H1 (cell line): ENCODE measurements around the gene ANKS1B. TPM values are rescaled to one million over a fixed set of nuclear protein-coding genes. Genes with fewer than 3 reads are reported as not detected.

Experiments used
- CTCF ChIA-PET: fragments of 300-600 bp; sonication (Branson Sonifier 250); formaldehyde crosslinking; loops from one replicate; lab custom pipeline; 2021; ENCODE audit not compliant: partially characterized antibody; lab: Charles Lee
- POLR2A ChIA-PET: fragments of 300-600 bp; sonication (Branson Sonifier 250); formaldehyde crosslinking; loops from one replicate; lab custom pipeline; 2021; ENCODE audit warnings: inconsistent platforms; ENCODE audit not compliant: partially characterized antibody; lab: Charles Lee
- DNase-seq, 2 experiments: peaks; one replicate each; pipeline versions ENCODE4 v3.0.0 to v3.0.0-alpha.2; 2010 to 2022; ENCODE audit warnings: low spot score in 2 of 2, low read depth in 1 of 2, mixed read lengths in 1 of 2
- FAIRE-seq: peaks from 2 replicates; lab custom pipeline; 2011; peaks lifted over from hg19 to GRCh38; lab: Jason Lieb, UNC
- H2AFZ ChIP-seq: 2 replicates; pipeline ENCODE4 v1.8.1; 2012; ENCODE audit warnings: low read length, inconsistent platforms
- H2AK5ac ChIP-seq: 2 replicates; pipeline ENCODE4 v1.6.1; 2013; ENCODE audit warnings: low read depth, low read length
- H2BK120ac ChIP-seq: replicated peaks from 2 replicates; pipeline ENCODE3; 2013; ENCODE audit warnings: low read depth, low read length, inconsistent platforms
- H2BK12ac ChIP-seq: 2 replicates; pipeline ENCODE4 v1.6.1; 2013; ENCODE audit warnings: low read depth, low read length
- H2BK15ac ChIP-seq: 2 replicates; pipeline ENCODE4 v1.6.1; 2013; ENCODE audit warnings: low read length
- H2BK20ac ChIP-seq: 2 replicates; pipeline ENCODE4 v1.6.1; 2013; ENCODE audit warnings: low read length
- H2BK5ac ChIP-seq: 2 replicates; pipeline ENCODE4 v1.6.1; 2013; ENCODE audit warnings: low read depth, low read length
- H3K14ac ChIP-seq: 2 replicates; pipeline ENCODE4 v1.6.1; 2013; ENCODE audit warnings: inconsistent platforms; ENCODE audit not compliant: insufficient read length
- H3K18ac ChIP-seq: 2 replicates; pipeline ENCODE4 v1.6.1; 2013; ENCODE audit warnings: low read length; ENCODE audit errors: extremely low read depth
- H3K23ac ChIP-seq: 2 replicates; pipeline ENCODE4 v1.6.1; 2013; ENCODE audit warnings: inconsistent platforms; ENCODE audit not compliant: insufficient read length
- H3K23me2 ChIP-seq: 2 replicates; pipeline ENCODE4 v1.6.1; 2013; ENCODE audit warnings: low read depth, low read length
- H3K27ac ChIP-seq: 2 replicates; pipeline ENCODE4 v1.6.1; 2011; ENCODE audit warnings: low read depth, low read length, inconsistent platforms
- H3K27me3 ChIP-seq, 4 experiments: replicated peaks in 1 of 4; 1 replicate in 1 of 4; 2 replicates in 3 of 4; pipeline versions ENCODE4 v1.6.1 to v1.8.1; 2011 to 2013; ENCODE audit warnings: low read length in 3 of 4, mild to moderate bottlenecking in 3 of 4, inconsistent platforms in 2 of 4, mixed read lengths in 2 of 4, moderate library complexity in 1 of 4; ENCODE audit not compliant: control insufficient read depth in 3 of 4, insufficient read depth in 3 of 4; ENCODE audit errors: extremely low read depth in 1 of 4
- H3K36me3 ChIP-seq, 4 experiments: 2 replicates each; pipeline versions ENCODE4 v1.6.1 to v1.8.1; 2011 to 2013; ENCODE audit warnings: mild to moderate bottlenecking in 4 of 4, low read length in 3 of 4, moderate library complexity in 2 of 4, control low read depth in 1 of 4, inconsistent platforms in 1 of 4; ENCODE audit not compliant: insufficient read depth in 4 of 4, control insufficient read depth in 2 of 4
- H3K4ac ChIP-seq: replicated peaks from 2 replicates; pipeline ENCODE3; 2013; ENCODE audit warnings: low read length, low read depth, mixed read lengths, inconsistent platforms; ENCODE audit not compliant: insufficient read length
- H3K4me1 ChIP-seq, 4 experiments: replicated peaks in 1 of 4; 1 replicate in 1 of 4; 2 replicates in 3 of 4; pipeline versions ENCODE4 v1.6.1 to v1.8.1; 2011 to 2013; ENCODE audit warnings: low read length in 3 of 4, inconsistent platforms in 2 of 4, mixed read lengths in 1 of 4; ENCODE audit not compliant: insufficient read depth in 4 of 4, control insufficient read depth in 3 of 4
- H3K4me2 ChIP-seq, 2 experiments: 2 replicates each; pipeline versions ENCODE4 v1.6.1 to v1.8.1; 2011 to 2013; ENCODE audit warnings: low read depth in 2 of 2, low read length in 2 of 2, control low read depth in 1 of 2, inconsistent platforms in 1 of 2, mild to moderate bottlenecking in 1 of 2; ENCODE audit not compliant: insufficient read depth in 1 of 2
- H3K4me3 ChIP-seq, 4 experiments: fragments of 200-600, 300-600 bp in 1 of 4; sonication (generic), shearing (Covaris generic), sonication (Bioruptor Twin) in 1 of 4; 2 replicates each; pipeline versions ENCODE4 v1.5.1 to v1.8.1; 2011 to 2016; ENCODE audit warnings: low read length in 4 of 4, low read depth in 3 of 4, control low read depth in 2 of 4, inconsistent platforms in 2 of 4, mild to moderate bottlenecking in 2 of 4, mixed read lengths in 1 of 4, moderate library complexity in 1 of 4; ENCODE audit not compliant: insufficient read depth in 2 of 4; ENCODE audit errors: extremely low read depth in 1 of 4
- H3K56ac ChIP-seq: replicated peaks from 2 replicates; pipeline ENCODE3; 2013; ENCODE audit warnings: low read depth, mild to moderate bottlenecking, mixed read lengths, low read length, inconsistent platforms; ENCODE audit not compliant: insufficient read length
- H3K79me1 ChIP-seq: 2 replicates; pipeline ENCODE4 v1.6.1; 2013; ENCODE audit warnings: low read depth, low read length, control low read depth
- H3K79me2 ChIP-seq, 2 experiments: 2 replicates each; pipeline versions ENCODE4 v1.6.1 to v1.8.1; 2012 to 2013; ENCODE audit warnings: low read length in 2 of 2, mild to moderate bottlenecking in 2 of 2, inconsistent platforms in 1 of 2; ENCODE audit not compliant: insufficient read depth in 2 of 2, control insufficient read depth in 1 of 2
- H3K9ac ChIP-seq, 4 experiments: replicated peaks in 1 of 4; 1 replicate in 1 of 4; 2 replicates in 3 of 4; pipeline versions ENCODE4 v1.6.1 to v1.8.1; 2011 to 2013; ENCODE audit warnings: low read depth in 3 of 4, low read length in 3 of 4, control low read depth in 2 of 4, mild to moderate bottlenecking in 2 of 4, moderate library complexity in 2 of 4, inconsistent platforms in 1 of 4; ENCODE audit errors: extremely low read depth in 1 of 4
- H3K9me3 ChIP-seq, 2 experiments: 2 replicates each; pipeline versions ENCODE4 v1.6.1 to v1.8.1; 2012 to 2013; ENCODE audit warnings: mild to moderate bottlenecking in 2 of 2, moderate library complexity in 2 of 2, control low read depth in 1 of 2, inconsistent platforms in 1 of 2, low read depth in 1 of 2, low read length in 1 of 2, mixed read lengths in 1 of 2; ENCODE audit not compliant: insufficient read depth in 2 of 2
- H4K20me1 ChIP-seq, 2 experiments: replicated peaks in 1 of 2; 2 replicates each; pipeline versions ENCODE3 to v1.8.1; 2011 to 2013; ENCODE audit warnings: inconsistent platforms in 2 of 2, low read length in 2 of 2, mild to moderate bottlenecking in 1 of 2; ENCODE audit not compliant: insufficient read depth in 2 of 2, control insufficient read depth in 1 of 2
- H4K5ac ChIP-seq: 2 replicates; pipeline ENCODE4 v1.6.1; 2013; ENCODE audit warnings: low read length, low read depth, mixed read lengths, inconsistent platforms; ENCODE audit not compliant: insufficient read length
- H4K8ac ChIP-seq: 2 replicates; pipeline ENCODE4 v1.8.0; 2013; ENCODE audit warnings: mild to moderate bottlenecking, moderate library complexity, low read length, inconsistent platforms; ENCODE audit not compliant: insufficient read depth; ENCODE audit errors: extremely low read depth
- H4K91ac ChIP-seq: replicated peaks from 2 replicates; pipeline ENCODE3; 2013; ENCODE audit warnings: low read length, mixed read lengths, inconsistent platforms; ENCODE audit not compliant: insufficient read length
- EP300 ChIP-seq, 2 experiments: IDR thresholded peaks; 1 replicate in 1 of 2; 2 replicates in 1 of 2; pipeline ENCODE4 v1.6.1; 2011 to 2012; ENCODE audit warnings: low read depth in 2 of 2, low read length in 2 of 2, mild to moderate bottlenecking in 2 of 2, borderline replicate concordance in 1 of 2, inconsistent platforms in 1 of 2, moderate library complexity in 1 of 2
- HDAC6 ChIP-seq: IDR thresholded peaks from one replicate; pipeline ENCODE4 v1.7.1; 2012; ENCODE audit warnings: low read depth, mild to moderate bottlenecking, inconsistent platforms, low read length, moderate library complexity
- KDM5A ChIP-seq: fragments of 200-600 bp; IDR thresholded peaks from 2 replicates; pipeline ENCODE4 v1.7.1; 2012; ENCODE audit warnings: mild to moderate bottlenecking, low read length, inconsistent platforms, mixed read lengths
- SIX5 ChIP-seq: IDR thresholded peaks from 2 replicates; pipeline ENCODE4 v1.6.1; 2011; ENCODE audit warnings: mild to moderate bottlenecking, low read depth, low read length
- SRF ChIP-seq: IDR thresholded peaks from 2 replicates; pipeline ENCODE4 v1.6.1; 2011; ENCODE audit warnings: mild to moderate bottlenecking, low read depth, low read length, moderate library complexity
- polyA plus RNA-seq, 7 experiments: library from polyadenylated mRNA; depleted of rRNA in 3 of 7; stranded (reverse) in 5 of 7; unstranded in 2 of 7; fragments of >200 nt in 5 of 7; fragments of 200-250 nt in 2 of 7; gene quantifications; 1 replicate in 5 of 7; 2 replicates in 1 of 7; 4 replicates in 1 of 7; pipeline versions ENCODE4 v1.2.1 to v1.2.3, GENCODE V29; 2011 to 2013; ENCODE audit warnings: missing spikeins in 2 of 7, mixed read lengths in 2 of 7
- total RNA-seq: library from RNA; stranded (reverse); fragmentation: NEBNext Ultra II Directional; extraction: Animal tissue kit (Norgen Biotek cat#: 25700); gene quantifications from 2 replicates; pipeline ENCODE4 v1.2.1, GENCODE V29; 2021
- TF ChIP-seq, protein P1 (sequence below), 3 experiments: IDR thresholded peaks; 1 replicate in 2 of 3; 2 replicates in 1 of 3; pipeline versions ENCODE4 v1.5.1 to v1.6.1; 2011; ENCODE audit warnings: low read length in 3 of 3, mild to moderate bottlenecking in 3 of 3, inconsistent platforms in 2 of 3, low read depth in 1 of 3, moderate library complexity in 1 of 3; ENCODE audit not compliant: insufficient read depth in 1 of 3; ENCODE audit errors: control extremely low read depth in 1 of 3
- TF ChIP-seq, protein P2 (sequence below): IDR thresholded peaks from 2 replicates; pipeline ENCODE4 v1.6.1; 2011; ENCODE audit warnings: low read depth, mild to moderate bottlenecking, low read length; ENCODE audit not compliant: insufficient read depth

ANKS1B gene
- total and polyA plus RNA-seq, 2 of the 8 experiments (the other 6 are each of a cell fraction or from before 2014, with no cell fraction given): 2.7 to 6.1 TPM

DNA sequence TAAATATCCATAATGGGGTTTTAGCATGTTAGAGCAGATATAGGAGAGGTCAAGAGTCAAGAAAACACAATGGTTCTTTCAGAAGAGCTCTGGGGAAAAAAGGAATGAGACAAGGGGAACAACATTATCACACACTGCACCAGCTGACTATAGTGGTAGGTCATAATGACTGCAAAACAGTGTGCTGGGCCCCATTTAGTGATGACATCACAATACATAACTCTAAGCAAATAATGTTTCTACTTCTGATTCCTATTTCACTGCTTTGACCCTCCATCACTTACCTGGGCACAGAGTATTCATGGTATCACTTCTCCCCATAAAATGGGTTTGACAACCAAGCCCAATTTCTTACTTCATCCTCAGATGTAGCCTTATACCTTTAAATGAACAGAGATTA is 275.1 kb downstream of the ANKS1B start:
- no peaks in the 10 kb centered on the region for H3K4me1 ChIP-seq
- H3K23me2 ChIP-seq: no peaks in the 10 kb centered on the region
- H3K79me2 ChIP-seq: no peaks in the 10 kb centered on the region
- no peak overlapping the region for H3K4me3 ChIP-seq
- no peak for DNase-seq
- H3K18ac ChIP-seq: no peak overlapping the region
- H4K5ac ChIP-seq: no peak overlapping the region
- POLR2A ChIA-PET: no interaction called here
- H3K4me2 ChIP-seq: no peak overlapping the region
- H4K20me1 ChIP-seq: no peaks in the 10 kb centered on the region
- no peak overlapping the region for H4K91ac ChIP-seq
- no peak overlapping the region for H3K9ac ChIP-seq
- H3K27ac ChIP-seq: no peak overlapping the region
- no peak overlapping the region for H4K8ac ChIP-seq
- no peak overlapping the region for H3K56ac ChIP-seq
- no peak overlapping the region for H3K23ac ChIP-seq
- no peak overlapping the region for H2BK120ac ChIP-seq
- CTCF ChIA-PET: no interaction called here
- no peaks in the 10 kb centered on the region for H3K79me1 ChIP-seq
- no peak overlapping the region for H3K14ac ChIP-seq
- no peak for TF ChIP-seq SIX5
- TF ChIP-seq, protein P1, sequence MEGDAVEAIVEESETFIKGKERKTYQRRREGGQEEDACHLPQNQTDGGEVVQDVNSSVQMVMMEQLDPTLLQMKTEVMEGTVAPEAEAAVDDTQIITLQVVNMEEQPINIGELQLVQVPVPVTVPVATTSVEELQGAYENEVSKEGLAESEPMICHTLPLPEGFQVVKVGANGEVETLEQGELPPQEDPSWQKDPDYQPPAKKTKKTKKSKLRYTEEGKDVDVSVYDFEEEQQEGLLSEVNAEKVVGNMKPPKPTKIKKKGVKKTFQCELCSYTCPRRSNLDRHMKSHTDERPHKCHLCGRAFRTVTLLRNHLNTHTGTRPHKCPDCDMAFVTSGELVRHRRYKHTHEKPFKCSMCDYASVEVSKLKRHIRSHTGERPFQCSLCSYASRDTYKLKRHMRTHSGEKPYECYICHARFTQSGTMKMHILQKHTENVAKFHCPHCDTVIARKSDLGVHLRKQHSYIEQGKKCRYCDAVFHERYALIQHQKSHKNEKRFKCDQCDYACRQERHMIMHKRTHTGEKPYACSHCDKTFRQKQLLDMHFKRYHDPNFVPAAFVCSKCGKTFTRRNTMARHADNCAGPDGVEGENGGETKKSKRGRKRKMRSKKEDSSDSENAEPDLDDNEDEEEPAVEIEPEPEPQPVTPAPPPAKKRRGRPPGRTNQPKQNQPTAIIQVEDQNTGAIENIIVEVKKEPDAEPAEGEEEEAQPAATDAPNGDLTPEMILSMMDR (IDR thresholded peaks at IDR 0.05; ENCODE audit: control extremely low read depth in 1 of 3, insufficient read depth in 1 of 3, low read depth in 1 of 3, low read length in 3 of 3): no peak
- no peak for TF ChIP-seq HDAC6
- no peak for TF ChIP-seq KDM5A
- TF ChIP-seq, protein P2, sequence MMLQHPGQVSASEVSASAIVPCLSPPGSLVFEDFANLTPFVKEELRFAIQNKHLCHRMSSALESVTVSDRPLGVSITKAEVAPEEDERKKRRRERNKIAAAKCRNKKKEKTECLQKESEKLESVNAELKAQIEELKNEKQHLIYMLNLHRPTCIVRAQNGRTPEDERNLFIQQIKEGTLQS: no peak
- TF ChIP-seq EP300 (IDR thresholded peaks at IDR 0.05; ENCODE audit: borderline replicate concordance in 1 of 2, low read depth in 2 of 2, low read length in 2 of 2): no peak
- TF ChIP-seq SRF: no peak
- peaks cover 0 to 1% (median 0%) of the 10 kb centered on the region in 4 experiments; a peak in 1 of 7 replicates for H3K27me3 ChIP-seq
- no peak for FAIRE-seq
- no peaks in the 10 kb centered on the region for H3K9me3 ChIP-seq
- H2AFZ ChIP-seq: no peak overlapping the region
- no peak overlapping the region for H2BK5ac ChIP-seq
- no peak overlapping the region for H2BK12ac ChIP-seq
- H2AK5ac ChIP-seq: no peak overlapping the region
- H3K4ac ChIP-seq: no peak overlapping the region
- H3K36me3 ChIP-seq: no peaks in the 10 kb centered on the region
- H2BK20ac ChIP-seq: no peak overlapping the region
- H2BK15ac ChIP-seq: no peak overlapping the region
